HCT116 (cell line): ENCODE data around the gene SERTAD3. TPM values are rescaled to one million over a fixed set of nuclear protein-coding genes. Genes with fewer than 3 reads are reported as not detected.

Source experiments
- ATAC-seq: fragments of 200-7000 bp; cut with Tn5 transposase; 2 replicates; pipeline ENCODE4 v1.9.1; 2020; ENCODE audit warnings: mild to moderate bottlenecking, moderate library complexity
- BruUV-seq: library from RNA; stranded (reverse); fragments of 400-500 nt; replicated peaks from 2 replicates; lab custom pipeline; 2021; lab: Mats Ljungman, UMichigan
- CTCF ChIA-PET: fragments of 300-600 bp; sonication (Branson Sonifier 250); formaldehyde crosslinking; loops from one replicate; lab custom pipeline; 2021; ENCODE audit warnings: antibody characterized with exemption; lab: Charles Lee
- POLR2A ChIA-PET: fragments of 300-600, 350-600 bp; sonication (Branson Sonifier 250); formaldehyde crosslinking; loops from one replicate; lab custom pipeline; 2021; ENCODE audit warnings: antibody characterized with exemption; lab: Charles Lee
- RAD21 ChIA-PET, 2 experiments: fragments of 300-600 bp; sonication (Branson Sonifier 250); formaldehyde crosslinking; loops; one replicate each; lab custom pipeline; 2023; ENCODE audit warnings: low total read pairs in 2 of 2; ENCODE audit not compliant: uncharacterized antibody in 2 of 2, unreplicated experiment in 2 of 2, low non-redundant PET in 1 of 2; lab: Charles Lee
- DNase-seq: peaks from one replicate; pipeline ENCODE4 v3.0.0-alpha.2; 2010; ENCODE audit warnings: low read depth, low spot score
- H2AFZ ChIP-seq: fragments of 200-600 bp; shearing (Covaris generic), sonication (generic); 2 replicates; pipeline ENCODE4 v1.6.1; 2017; ENCODE audit warnings: low read depth, mixed run types, mixed read lengths, antibody characterized with exemption, low read length; ENCODE audit not compliant: poor library complexity, severe bottlenecking
- H3K27ac ChIP-seq: 2 replicates; pipeline ENCODE4 v1.5.1; 2012; ENCODE audit warnings: low read depth, low read length
- H3K27me3 ChIP-seq: fragments of 200-600 bp; sonication (generic); 2 replicates; pipeline ENCODE4 v1.6.1; 2016; ENCODE audit warnings: mixed run types, low read length, mixed read lengths; ENCODE audit not compliant: insufficient read depth
- H3K36me3 ChIP-seq, 2 experiments: fragments of 200-500 bp in 1 of 2; fragments of 200-600 bp in 1 of 2; sonication (Bioruptor generic) in 1 of 2; sonication (generic) in 1 of 2; 2 replicates each; pipeline versions ENCODE4 v1.5.1 to v1.6.1; 2014 to 2016; ENCODE audit warnings: low read length in 2 of 2, inconsistent platforms in 1 of 2, mixed read lengths in 1 of 2, mixed run types in 1 of 2; ENCODE audit not compliant: insufficient read depth in 2 of 2, control insufficient read depth in 1 of 2
- H3K4me1 ChIP-seq, 2 experiments: fragments of 200-600 bp in 1 of 2; sonication (generic) in 1 of 2; 2 replicates each; pipeline versions ENCODE4 v1.5.1 to v1.6.1; 2012 to 2017; ENCODE audit warnings: low read length in 2 of 2, inconsistent platforms in 1 of 2, mild to moderate bottlenecking in 1 of 2, mixed read lengths in 1 of 2, mixed run types in 1 of 2, moderate library complexity in 1 of 2; ENCODE audit not compliant: insufficient read depth in 2 of 2, control insufficient read depth in 1 of 2
- H3K4me2 ChIP-seq: fragments of 200-600 bp; sonication (generic); 2 replicates; pipeline ENCODE4 v1.6.1; 2017; ENCODE audit warnings: mixed run types, low read length, mixed read lengths
- H3K4me3 ChIP-seq, 2 experiments: fragments of 200-600 bp in 1 of 2; sonication (generic) in 1 of 2; replicated peaks in 1 of 2; 2 replicates each; pipeline ENCODE4 v1.5.1; 2011 to 2016; ENCODE audit warnings: low read length in 2 of 2, control low read depth in 1 of 2, low read depth in 1 of 2, mild to moderate bottlenecking in 1 of 2, mixed read lengths in 1 of 2, mixed run types in 1 of 2
- H3K79me2 ChIP-seq: fragments of 200-600 bp; sonication (generic); 2 replicates; pipeline ENCODE4 v1.6.1; 2017; ENCODE audit warnings: mild to moderate bottlenecking, mixed run types, low read length, moderate library complexity, mixed read lengths; ENCODE audit not compliant: insufficient read depth
- H3K9ac ChIP-seq: fragments of 200-600 bp; sonication (generic); 2 replicates; pipeline ENCODE4 v1.6.1; 2016; ENCODE audit warnings: low read length, mixed read lengths
- H3K9me2 ChIP-seq: fragments of 200-600 bp; sonication (generic), shearing (Covaris generic); 2 replicates; pipeline ENCODE4 v1.6.1; 2017; ENCODE audit warnings: mixed run types, mild to moderate bottlenecking, moderate library complexity; ENCODE audit not compliant: insufficient read depth
- H3K9me3 ChIP-seq, 2 experiments: fragments of 200-500 bp in 1 of 2; fragments of 200-600 bp in 1 of 2; sonication (Bioruptor generic) in 1 of 2; sonication (generic) in 1 of 2; 2 replicates each; pipeline ENCODE4 v1.6.1; 2014 to 2017; ENCODE audit warnings: low read length in 2 of 2, mixed read lengths in 2 of 2, inconsistent platforms in 1 of 2, low read depth in 1 of 2, mild to moderate bottlenecking in 1 of 2, mixed run types in 1 of 2, moderate library complexity in 1 of 2; ENCODE audit not compliant: control insufficient read depth in 1 of 2, insufficient read depth in 1 of 2
- H4K20me1 ChIP-seq: fragments of 200-600 bp; sonication (generic), shearing (Covaris generic); 2 replicates; pipeline ENCODE4 v1.6.1; 2017; ENCODE audit warnings: mixed run types, mild to moderate bottlenecking, moderate library complexity; ENCODE audit not compliant: insufficient read depth
- CBX3 ChIP-seq: IDR thresholded peaks from 2 replicates; pipeline ENCODE4 v1.6.1; 2012; ENCODE audit warnings: low read depth
- CTCF ChIP-seq, 3 experiments: fragments of 200-600 bp in 1 of 3; sonication (generic) in 1 of 3; IDR thresholded peaks in 2 of 3; conservative IDR thresholded peaks in 1 of 3; 2 replicates each; pipeline ENCODE4 v1.5.1; 2012 to 2017; ENCODE audit warnings: low read depth in 2 of 3, low read length in 2 of 3, antibody characterized with exemption in 1 of 3, borderline replicate concordance in 1 of 3, control low read depth in 1 of 3, mild to moderate bottlenecking in 1 of 3, mixed read lengths in 1 of 3, mixed run types in 1 of 3, moderate library complexity in 1 of 3; ENCODE audit not compliant: insufficient read depth in 1 of 3
- EZH2 ChIP-seq: fragments of 200-600 bp; sonication (generic); IDR thresholded peaks from 2 replicates; pipeline ENCODE4 v1.6.1; 2017; ENCODE audit warnings: antibody characterized with exemption, mixed run types
- FOSL1 ChIP-seq: IDR thresholded peaks from 2 replicates; pipeline ENCODE4 v1.6.1; 2012; ENCODE audit warnings: low read depth
- JUND ChIP-seq: IDR thresholded peaks from 2 replicates; pipeline ENCODE4 v1.6.1; 2012
- MAX ChIP-seq: IDR thresholded peaks from 2 replicates; pipeline ENCODE4 v1.6.1; 2012
- REST ChIP-seq: IDR thresholded peaks from 2 replicates; pipeline ENCODE4 v1.6.1; 2012; ENCODE audit warnings: low read depth
- SRF ChIP-seq: IDR thresholded peaks from 2 replicates; pipeline ENCODE4 v1.6.1; 2012; ENCODE audit warnings: low read depth
- ZBTB33 ChIP-seq: IDR thresholded peaks from 2 replicates; pipeline ENCODE4 v1.6.1; 2011; ENCODE audit warnings: mild to moderate bottlenecking, low read length, moderate library complexity; ENCODE audit not compliant: insufficient replicate concordance; ENCODE audit errors: extremely low read depth
- intact Hi-C: fragments of 100-400 bp; cut with micrococcal nuclease; formaldehyde crosslinking; loops from 2 replicates; pipeline ENCODE4 v1.10.0; 2022
- total RNA-seq: library from RNA; stranded (reverse); gene quantifications from one replicate; pipeline ENCODE4 v1.2.1, GENCODE V29; 2021; ENCODE audit not compliant: unreplicated experiment

SERTAD3 gene
- total RNA-seq, 1 experiment from 2014 or later: 32.4 TPM

- no peak for TF ChIP-seq ZBTB33
- no peak for TF ChIP-seq JUND
- no peak for TF ChIP-seq CBX3
- no peak for TF ChIP-seq EZH2
Observed at GRCh38 chr19:40460185-40460584, 16.1 kb upstream of the SERTAD3 start (continued).

GRCh38 chr19:40458597-40458974, 14.5 kb upstream of the SERTAD3 start:
- TF ChIP-seq CTCF (IDR thresholded peaks at IDR 0.05 in 2 of 3, conservative IDR thresholded peaks at IDR 0.05 in 1 of 3; ENCODE audit: borderline replicate concordance in 1 of 3, insufficient read depth in 1 of 3, low read depth in 2 of 3, low read length in 2 of 3): no peak
- no peak for TF ChIP-seq MAX
- TF ChIP-seq EZH2: no peak
- TF ChIP-seq SRF: no peak
- no peak for TF ChIP-seq FOSL1
- no peak for TF ChIP-seq REST
- TF ChIP-seq, all 23 proteins: peak for 0
- H3K9me3 ChIP-seq: no peaks in the 10 kb centered on the region
- peaks cover 13% of the 10 kb centered on the region; the same call in 1 of the 2 replicates for H3K79me2 ChIP-seq
- H3K36me3 ChIP-seq: peaks cover 7 to 11% of the 10 kb centered on the region in 2 experiments
- no peak overlapping the region for H3K4me3 ChIP-seq
- H2AFZ ChIP-seq: no peak overlapping the region
- no TSS peak for BruUV-seq
- peaks cover 10 to 17% of the 10 kb centered on the region in 2 experiments for H3K4me1 ChIP-seq
- ChIA-PET CTCF (no interaction called here), RAD21 (no interaction called here), POLR2A (interaction anchor here (0.7 kb wide), 1 partner anchor 16 kb away, joined by 4 read pairs; no protein-coding TSS in a partner anchor)
- intact Hi-C loops: no loop called here
- H3K27me3 ChIP-seq: no peaks in the 10 kb centered on the region
- H3K27ac ChIP-seq: no peak overlapping the region
- ATAC-seq (no peak), DNase-seq (no peak)
- no peaks in the 10 kb centered on the region for H3K9me2 ChIP-seq
- H3K9ac ChIP-seq: no peak overlapping the region
- H3K4me2 ChIP-seq: no peak overlapping the region
- no peaks in the 10 kb centered on the region for H4K20me1 ChIP-seq
